K562 (cell line): ENCODE results near the gene SLC38A10. TPM values are rescaled to one million over a fixed set of nuclear protein-coding genes. Genes with fewer than 3 reads are reported as not detected.

Experiments
- E2F3 ChIP-seq: fragments of 250-450 bp; sonication (Bioruptor Pico); IDR thresholded peaks from 2 replicates; pipeline ENCODE4 v1.4.0; 2020; ENCODE audit warnings: mild to moderate bottlenecking
- GABPB1 ChIP-seq: sonication (generic); formaldehyde crosslinking; IDR thresholded peaks from 2 replicates; pipeline ENCODE4 v1.8.0; 2022; ENCODE audit warnings: mild to moderate bottlenecking, missing genetic modification reagents
- ID3 ChIP-seq, 2 experiments: fragments of 250-450 bp in 1 of 2; fragments of 450-650 bp in 1 of 2; sonication (Bioruptor Pico) in 1 of 2; IDR thresholded peaks; 2 replicates each; pipeline versions ENCODE4 v1.6.1 to v1.8.0; 2016 to 2021; ENCODE audit warnings: mild to moderate bottlenecking in 2 of 2, moderate library complexity in 2 of 2, missing compliant biosample characterization in 1 of 2, missing genetic modification characterization in 1 of 2
- JUND ChIP-seq, 2 experiments: IDR thresholded peaks; 2 replicates in 1 of 2; 3 replicates in 1 of 2; pipeline ENCODE4 v1.6.1; 2011; ENCODE audit warnings: borderline replicate concordance in 2 of 2, low read depth in 2 of 2, low read length in 2 of 2, improper control_type of control experiment in 1 of 2, missing biosample characterization in 1 of 2, missing genetic modification characterization in 1 of 2, missing genetic modification reagents in 1 of 2
- KAT8 ChIP-seq: fragments of 450-650 bp; IDR thresholded peaks from 2 replicates; pipeline ENCODE4 v1.6.1; 2016; ENCODE audit warnings: low read depth, mild to moderate bottlenecking
- MYBL2 ChIP-seq, 2 experiments: fragments of 450-650 bp in 1 of 2; sonication (generic) in 1 of 2; formaldehyde crosslinking in 1 of 2; IDR thresholded peaks; 2 replicates each; pipeline versions ENCODE4 v1.6.1 to v1.8.1; 2017 to 2022; ENCODE audit warnings: borderline replicate concordance in 1 of 2, inconsistent platforms in 1 of 2, low read depth in 1 of 2, mild to moderate bottlenecking in 1 of 2, missing genetic modification reagents in 1 of 2, moderate library complexity in 1 of 2
- TCF7L2 ChIP-seq: fragments of 150-350 bp; IDR thresholded peaks from 2 replicates; pipeline ENCODE4 v1.6.1; 2016; ENCODE audit warnings: low read depth, mild to moderate bottlenecking, low read length, moderate library complexity
- polyA plus RNA-seq, 8 experiments: library from polyadenylated mRNA; depleted of rRNA in 4 of 8; stranded (reverse) in 5 of 8; unstranded in 3 of 8; fragments of >200 nt; fragmentation: Nextera tagmentation in 2 of 8; fragmentation: Illumina TruSeq in 1 of 8; extraction: Ambion mirVana in 2 of 8; extraction: Trizol in 1 of 8; gene quantifications; 2 replicates each; pipeline versions ENCODE4 v1.2.1 to v1.2.3, GENCODE V29; 2011 to 2014; ENCODE audit warnings: inconsistent platforms in 1 of 8, missing spikeins in 1 of 8
- total RNA-seq, 7 experiments: library from RNA; depleted of rRNA in 6 of 7; stranded (reverse); fragments of >200 nt in 6 of 7; fragmentation: Illumina TruSeq in 2 of 7; extraction: Trizol in 2 of 7; gene quantifications; 2 replicates each; pipeline versions ENCODE4 v1.2.1 to v1.2.3, GENCODE V29; 2011 to 2021; ENCODE audit warnings: low replicate concordance in 1 of 7
- TF ChIP-seq, protein P1 (sequence below): fragments of 450-650 bp; IDR thresholded peaks from 2 replicates; pipeline ENCODE4 v1.6.1; 2016; ENCODE audit warnings: low read depth
- TF ChIP-seq, protein P2 (sequence below), 2 experiments: fragments of 450-650 bp in 1 of 2; sonication (generic) in 1 of 2; formaldehyde crosslinking in 1 of 2; IDR thresholded peaks in 1 of 2; conservative IDR thresholded peaks in 1 of 2; 2 replicates each; pipeline versions ENCODE4 v1.6.1 to v1.8.1; 2016 to 2023; ENCODE audit warnings: mild to moderate bottlenecking in 2 of 2, moderate library complexity in 2 of 2, inconsistent platforms in 1 of 2, missing genetic modification reagents in 1 of 2
- TF ChIP-seq, protein P3 (sequence below): sonication (generic); formaldehyde crosslinking; IDR thresholded peaks from 2 replicates; pipeline ENCODE4 v1.8.0; 2023; ENCODE audit warnings: mild to moderate bottlenecking, missing genetic modification reagents

SLC38A10 gene
- total and polyA plus RNA-seq, 9 of the 15 experiments (the other 6 are each of a cell fraction or from before 2014, with no cell fraction given): 0.45 to 54.2 (median 13.8) TPM

DNA sequence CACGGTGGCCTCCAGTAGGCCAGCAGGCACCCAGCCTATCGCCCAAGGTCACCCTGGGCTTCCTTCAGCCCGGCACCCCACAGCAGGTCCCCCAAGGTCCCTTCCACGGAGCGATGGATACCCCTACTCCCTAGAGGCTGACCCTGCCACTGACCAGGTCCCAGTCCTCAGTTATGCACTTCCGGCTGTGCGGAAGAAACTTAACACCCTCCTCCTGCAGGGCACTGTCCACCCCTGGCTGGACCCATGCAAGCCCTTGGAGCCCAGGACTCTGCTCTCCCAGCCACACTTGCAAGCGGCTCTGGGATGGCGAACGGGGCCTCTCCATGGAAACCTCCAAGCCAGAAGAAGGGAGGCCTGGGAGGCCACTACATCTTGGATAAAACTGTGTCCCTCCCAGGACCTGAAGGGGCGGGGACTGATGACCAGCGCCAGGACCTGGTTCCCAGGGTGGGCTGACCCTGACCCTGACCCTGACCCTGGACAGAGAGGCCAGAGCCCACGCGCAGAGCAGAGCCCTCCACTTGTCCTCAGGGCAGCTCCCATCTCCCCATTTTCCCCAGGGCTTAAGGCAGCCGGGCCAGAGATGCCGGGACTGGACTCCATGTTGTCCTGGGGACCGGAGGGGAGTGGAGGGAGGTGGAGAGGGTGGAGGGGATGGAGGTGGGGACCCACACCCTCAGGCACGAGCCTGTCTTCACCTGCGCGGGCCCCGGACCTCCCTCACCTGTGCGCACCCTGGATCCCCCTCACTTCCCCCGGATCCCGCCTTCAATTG lies 73.1 kb downstream of the SLC38A10 start (continued):
- TF ChIP-seq, protein P1, sequence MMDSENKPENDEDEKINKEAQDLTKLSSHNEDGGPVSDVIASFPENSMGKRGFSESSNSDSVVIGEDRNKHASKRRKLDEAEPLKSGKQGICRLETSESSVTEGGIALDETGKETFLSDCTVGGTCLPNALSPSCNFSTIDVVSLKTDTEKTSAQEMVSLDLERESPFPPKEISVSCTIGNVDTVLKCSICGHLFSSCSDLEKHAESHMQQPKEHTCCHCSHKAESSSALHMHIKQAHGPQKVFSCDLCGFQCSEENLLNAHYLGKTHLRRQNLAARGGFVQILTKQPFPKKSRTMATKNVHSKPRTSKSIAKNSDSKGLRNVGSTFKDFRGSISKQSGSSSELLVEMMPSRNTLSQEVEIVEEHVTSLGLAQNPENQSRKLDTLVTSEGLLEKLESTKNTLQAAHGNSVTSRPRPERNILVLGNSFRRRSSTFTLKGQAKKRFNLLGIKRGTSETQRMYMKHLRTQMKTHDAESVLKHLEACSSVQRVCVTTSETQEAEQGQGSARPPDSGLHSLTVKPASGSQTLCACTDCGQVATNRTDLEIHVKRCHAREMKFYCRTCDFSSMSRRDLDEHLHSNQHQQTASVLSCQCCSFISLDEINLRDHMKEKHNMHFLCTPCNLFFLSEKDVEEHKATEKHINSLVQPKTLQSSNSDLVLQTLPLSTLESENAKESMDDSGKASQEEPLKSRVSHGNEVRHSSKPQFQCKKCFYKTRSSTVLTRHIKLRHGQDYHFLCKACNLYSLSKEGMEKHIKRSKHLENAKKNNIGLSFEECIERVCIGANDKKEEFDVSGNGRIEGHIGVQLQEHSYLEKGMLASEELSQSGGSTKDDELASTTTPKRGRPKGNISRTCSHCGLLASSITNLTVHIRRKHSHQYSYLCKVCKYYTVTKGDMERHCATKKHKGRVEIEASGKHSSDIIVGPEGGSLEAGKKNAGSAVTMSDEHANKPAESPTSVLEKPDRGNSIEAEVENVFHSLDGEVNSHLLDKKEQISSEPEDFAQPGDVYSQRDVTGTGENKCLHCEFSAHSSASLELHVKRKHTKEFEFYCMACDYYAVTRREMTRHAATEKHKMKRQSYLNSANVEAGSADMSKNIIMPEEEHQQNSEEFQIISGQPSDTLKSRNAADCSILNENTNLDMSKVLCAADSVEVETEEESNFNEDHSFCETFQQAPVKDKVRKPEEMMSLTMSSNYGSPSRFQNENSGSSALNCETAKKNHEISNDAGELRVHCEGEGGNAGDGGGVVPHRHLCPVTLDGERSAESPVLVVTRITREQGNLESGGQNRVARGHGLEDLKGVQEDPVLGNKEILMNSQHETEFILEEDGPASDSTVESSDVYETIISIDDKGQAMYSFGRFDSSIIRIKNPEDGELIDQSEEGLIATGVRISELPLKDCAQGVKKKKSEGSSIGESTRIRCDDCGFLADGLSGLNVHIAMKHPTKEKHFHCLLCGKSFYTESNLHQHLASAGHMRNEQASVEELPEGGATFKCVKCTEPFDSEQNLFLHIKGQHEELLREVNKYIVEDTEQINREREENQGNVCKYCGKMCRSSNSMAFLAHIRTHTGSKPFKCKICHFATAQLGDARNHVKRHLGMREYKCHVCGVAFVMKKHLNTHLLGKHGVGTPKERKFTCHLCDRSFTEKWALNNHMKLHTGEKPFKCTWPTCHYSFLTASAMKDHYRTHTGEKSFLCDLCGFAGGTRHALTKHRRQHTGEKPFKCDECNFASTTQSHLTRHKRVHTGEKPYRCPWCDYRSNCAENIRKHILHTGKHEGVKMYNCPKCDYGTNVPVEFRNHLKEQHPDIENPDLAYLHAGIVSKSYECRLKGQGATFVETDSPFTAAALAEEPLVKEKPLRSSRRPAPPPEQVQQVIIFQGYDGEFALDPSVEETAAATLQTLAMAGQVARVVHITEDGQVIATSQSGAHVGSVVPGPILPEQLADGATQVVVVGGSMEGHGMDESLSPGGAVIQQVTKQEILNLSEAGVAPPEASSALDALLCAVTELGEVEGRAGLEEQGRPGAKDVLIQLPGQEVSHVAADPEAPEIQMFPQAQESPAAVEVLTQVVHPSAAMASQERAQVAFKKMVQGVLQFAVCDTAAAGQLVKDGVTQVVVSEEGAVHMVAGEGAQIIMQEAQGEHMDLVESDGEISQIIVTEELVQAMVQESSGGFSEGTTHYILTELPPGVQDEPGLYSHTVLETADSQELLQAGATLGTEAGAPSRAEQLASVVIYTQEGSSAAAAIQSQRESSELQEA: no peak
- TF ChIP-seq ID3 (CRISPR knock-in tag; IDR thresholded peaks at IDR 0.05) (no peak), ID3 (tag; IDR thresholded peaks at IDR 0.05) (no peak), MYBL2 (IDR thresholded peaks at IDR 0.05; ENCODE audit: low read depth) (no peak), MYBL2 (CRISPR knock-in tag; IDR thresholded peaks at IDR 0.05; ENCODE audit: borderline replicate concordance) (no peak), GABPB1 (CRISPR knock-in tag) (no peak), KAT8 (no peak), JUND (IDR thresholded peaks at IDR 0.05; ENCODE audit: borderline replicate concordance, low read depth, low read length) (no peak), JUND (tag; IDR thresholded peaks at IDR 0.05; ENCODE audit: borderline replicate concordance, low read depth, low read length) (no peak), E2F3 (CRISPR knock-in tag) (no peak), TCF7L2 (no peak)
- TF ChIP-seq, protein P2, sequence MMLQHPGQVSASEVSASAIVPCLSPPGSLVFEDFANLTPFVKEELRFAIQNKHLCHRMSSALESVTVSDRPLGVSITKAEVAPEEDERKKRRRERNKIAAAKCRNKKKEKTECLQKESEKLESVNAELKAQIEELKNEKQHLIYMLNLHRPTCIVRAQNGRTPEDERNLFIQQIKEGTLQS (IDR thresholded peaks at IDR 0.05): no peak
- TF ChIP-seq, protein P2 (CRISPR knock-in tag; conservative IDR thresholded peaks at IDR 0.05): no peak
- TF ChIP-seq, protein P3, sequence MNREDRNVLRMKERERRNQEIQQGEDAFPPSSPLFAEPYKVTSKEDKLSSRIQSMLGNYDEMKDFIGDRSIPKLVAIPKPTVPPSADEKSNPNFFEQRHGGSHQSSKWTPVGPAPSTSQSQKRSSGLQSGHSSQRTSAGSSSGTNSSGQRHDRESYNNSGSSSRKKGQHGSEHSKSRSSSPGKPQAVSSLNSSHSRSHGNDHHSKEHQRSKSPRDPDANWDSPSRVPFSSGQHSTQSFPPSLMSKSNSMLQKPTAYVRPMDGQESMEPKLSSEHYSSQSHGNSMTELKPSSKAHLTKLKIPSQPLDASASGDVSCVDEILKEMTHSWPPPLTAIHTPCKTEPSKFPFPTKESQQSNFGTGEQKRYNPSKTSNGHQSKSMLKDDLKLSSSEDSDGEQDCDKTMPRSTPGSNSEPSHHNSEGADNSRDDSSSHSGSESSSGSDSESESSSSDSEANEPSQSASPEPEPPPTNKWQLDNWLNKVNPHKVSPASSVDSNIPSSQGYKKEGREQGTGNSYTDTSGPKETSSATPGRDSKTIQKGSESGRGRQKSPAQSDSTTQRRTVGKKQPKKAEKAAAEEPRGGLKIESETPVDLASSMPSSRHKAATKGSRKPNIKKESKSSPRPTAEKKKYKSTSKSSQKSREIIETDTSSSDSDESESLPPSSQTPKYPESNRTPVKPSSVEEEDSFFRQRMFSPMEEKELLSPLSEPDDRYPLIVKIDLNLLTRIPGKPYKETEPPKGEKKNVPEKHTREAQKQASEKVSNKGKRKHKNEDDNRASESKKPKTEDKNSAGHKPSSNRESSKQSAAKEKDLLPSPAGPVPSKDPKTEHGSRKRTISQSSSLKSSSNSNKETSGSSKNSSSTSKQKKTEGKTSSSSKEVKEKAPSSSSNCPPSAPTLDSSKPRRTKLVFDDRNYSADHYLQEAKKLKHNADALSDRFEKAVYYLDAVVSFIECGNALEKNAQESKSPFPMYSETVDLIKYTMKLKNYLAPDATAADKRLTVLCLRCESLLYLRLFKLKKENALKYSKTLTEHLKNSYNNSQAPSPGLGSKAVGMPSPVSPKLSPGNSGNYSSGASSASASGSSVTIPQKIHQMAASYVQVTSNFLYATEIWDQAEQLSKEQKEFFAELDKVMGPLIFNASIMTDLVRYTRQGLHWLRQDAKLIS (CRISPR knock-in tag): 0 out of 2 replicates have a peak, but pooled peaks have one; percentile 72
